Body of pancreas (tissue), 4 donors: ENCODE data around the gene MICU1.

Source experiments
- CTCF ChIP-seq, 7 experiments: fragments of 450-650 bp in 4 of 7; fragments of 200-600 bp in 3 of 7; sonication (generic) in 3 of 7; IDR thresholded peaks; one replicate each; pipeline ENCODE4 v1.5.1; 2016 to 2019; ENCODE audit warnings: antibody characterized with exemption in 7 of 7
- POLR2A ChIP-seq, 3 donors: fragments of 450-650 bp; IDR thresholded peaks; one replicate each; pipeline ENCODE4 v1.6.1; 2016; ENCODE audit warnings: antibody characterized with exemption in 3 of 3, mild to moderate bottlenecking in 2 of 3

GRCh38 chr10:72588266-72588665, 37.6 kb downstream of the MICU1 start:
- TF ChIP-seq CTCF (IDR thresholded peaks at IDR 0.05) (no peak), POLR2A (IDR thresholded peaks at IDR 0.05) (no peak)
